Progenitor cell of endocrine pancreas (in vitro differentiated cells): ENCODE measurements around the gene TTLL11. TPM values are rescaled to one million over a fixed set of nuclear protein-coding genes. Genes with fewer than 3 reads are reported as not detected.

Experiments used
- DNase-seq: peaks from one replicate; pipeline ENCODE4 v3.0.0; 2021; ENCODE audit warnings: low spot score; ENCODE audit not compliant: unreplicated experiment
- H3K27ac Mint-ChIP-seq: 2 replicates; pipeline ENCODE4 v1.8.0; 2021; ENCODE audit warnings: mild to moderate bottlenecking, moderate library complexity, mixed read lengths
- H3K27me3 Mint-ChIP-seq: 2 replicates; pipeline ENCODE4 v1.8.0; 2021; ENCODE audit warnings: mixed read lengths
- H3K36me3 Mint-ChIP-seq: 2 replicates; pipeline ENCODE4 v1.8.0; 2022; ENCODE audit warnings: mixed read lengths; ENCODE audit not compliant: insufficient read depth
- H3K4me1 Mint-ChIP-seq: 2 replicates; pipeline ENCODE4 v1.8.0; 2021; ENCODE audit warnings: low read depth, mixed read lengths
- H3K4me3 Mint-ChIP-seq: 2 replicates; pipeline ENCODE4 v1.8.0; 2021; ENCODE audit warnings: low read depth, mild to moderate bottlenecking, moderate library complexity, mixed read lengths
- H3K9me3 Mint-ChIP-seq: 2 replicates; pipeline ENCODE4 v1.8.0; 2021; ENCODE audit warnings: low read depth, mixed read lengths
- total RNA-seq: library from RNA; stranded (reverse); gene quantifications from 2 replicates; pipeline ENCODE4 v1.2.1, GENCODE V29; 2021
- TF ChIP-seq, protein P1 (sequence below): fragments of 200-600 bp; sonication (generic); IDR thresholded peaks from one replicate; pipeline ENCODE4 v1.5.0; 2021; ENCODE audit warnings: antibody characterized with exemption, mild to moderate bottlenecking; ENCODE audit not compliant: unreplicated experiment

TTLL11 gene
- total RNA-seq, 1 donor from 2014 or later = 5.3 TPM

DNA sequence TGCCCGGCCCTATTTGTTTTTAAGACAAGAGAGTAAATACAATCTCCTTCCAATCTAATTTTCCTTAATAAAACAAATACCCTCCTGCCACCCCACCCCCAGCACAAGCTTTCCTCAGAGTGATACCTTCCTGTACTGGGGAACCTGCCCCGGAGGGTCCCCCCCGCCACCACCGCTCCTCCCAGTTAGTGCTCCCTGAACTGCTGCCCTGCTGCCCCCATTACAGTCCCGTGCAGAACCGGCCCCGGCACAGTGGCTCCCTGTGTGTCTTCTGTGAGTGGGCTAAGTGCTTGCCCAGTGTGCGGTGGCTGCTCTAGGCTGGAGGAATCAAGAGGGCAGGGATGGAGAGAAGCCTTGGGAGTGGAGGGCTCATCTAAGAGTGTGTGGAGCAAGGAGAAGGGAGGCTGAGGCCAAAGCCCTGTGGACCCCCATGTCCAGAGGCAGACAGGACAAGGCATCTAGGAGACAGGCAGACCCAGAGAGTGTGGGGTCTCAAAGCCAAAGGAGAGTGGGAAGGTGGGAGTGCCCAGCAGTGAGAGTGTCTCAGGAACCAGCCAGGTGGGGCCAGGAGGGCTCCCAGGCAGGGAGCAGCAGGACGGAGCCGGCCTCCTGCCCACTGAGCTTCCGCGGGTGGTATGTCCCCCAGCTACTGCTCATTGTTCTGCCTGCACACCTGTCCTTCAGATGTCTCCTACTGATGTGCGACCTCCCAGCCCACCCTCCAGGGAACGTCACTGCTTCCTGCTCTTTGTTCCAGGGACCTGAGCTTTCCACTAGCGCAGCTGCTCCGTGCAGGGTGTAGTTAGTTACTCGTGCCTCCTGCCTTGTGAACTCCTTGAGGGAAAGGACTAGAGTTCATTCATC lies 312.7 kb downstream of the TTLL11 start:
- no peak for DNase-seq
- no peaks in the 10 kb centered on the region for H3K9me3 Mint-ChIP-seq
- peaks cover 2% of the 10 kb centered on the region for H3K4me1 Mint-ChIP-seq
- no peak overlapping the region for H3K4me3 Mint-ChIP-seq
- H3K27me3 Mint-ChIP-seq = no peaks in the 10 kb centered on the region
- TF ChIP-seq, protein P1, sequence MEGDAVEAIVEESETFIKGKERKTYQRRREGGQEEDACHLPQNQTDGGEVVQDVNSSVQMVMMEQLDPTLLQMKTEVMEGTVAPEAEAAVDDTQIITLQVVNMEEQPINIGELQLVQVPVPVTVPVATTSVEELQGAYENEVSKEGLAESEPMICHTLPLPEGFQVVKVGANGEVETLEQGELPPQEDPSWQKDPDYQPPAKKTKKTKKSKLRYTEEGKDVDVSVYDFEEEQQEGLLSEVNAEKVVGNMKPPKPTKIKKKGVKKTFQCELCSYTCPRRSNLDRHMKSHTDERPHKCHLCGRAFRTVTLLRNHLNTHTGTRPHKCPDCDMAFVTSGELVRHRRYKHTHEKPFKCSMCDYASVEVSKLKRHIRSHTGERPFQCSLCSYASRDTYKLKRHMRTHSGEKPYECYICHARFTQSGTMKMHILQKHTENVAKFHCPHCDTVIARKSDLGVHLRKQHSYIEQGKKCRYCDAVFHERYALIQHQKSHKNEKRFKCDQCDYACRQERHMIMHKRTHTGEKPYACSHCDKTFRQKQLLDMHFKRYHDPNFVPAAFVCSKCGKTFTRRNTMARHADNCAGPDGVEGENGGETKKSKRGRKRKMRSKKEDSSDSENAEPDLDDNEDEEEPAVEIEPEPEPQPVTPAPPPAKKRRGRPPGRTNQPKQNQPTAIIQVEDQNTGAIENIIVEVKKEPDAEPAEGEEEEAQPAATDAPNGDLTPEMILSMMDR = no peak
- H3K27ac Mint-ChIP-seq = peak overlapping the region; percentile 70
- H3K36me3 Mint-ChIP-seq = peaks cover 38% of the 10 kb centered on the region

GRCh38 chr9:121779381-121780117 lies 313.6 kb downstream of the TTLL11 start:
- DNase-seq = no peak
- Mint-ChIP-seq H3K4me1 (peaks cover 2% of the 10 kb centered on the region), H3K27me3 (no peaks in the 10 kb centered on the region), H3K27ac (no peak overlapping the region), H3K36me3 (peaks cover 43% of the 10 kb centered on the region), H3K9me3 (no peaks in the 10 kb centered on the region), H3K4me3 (no peak overlapping the region)
- TF ChIP-seq, protein P1 = no peak

- Mint-ChIP-seq H3K4me3 (no peak overlapping the region), H3K27ac (no peak overlapping the region)
These were observed 314.6 kb downstream of the TTLL11 start for GRCh38 chr9:121778252-121779225.

DNA sequence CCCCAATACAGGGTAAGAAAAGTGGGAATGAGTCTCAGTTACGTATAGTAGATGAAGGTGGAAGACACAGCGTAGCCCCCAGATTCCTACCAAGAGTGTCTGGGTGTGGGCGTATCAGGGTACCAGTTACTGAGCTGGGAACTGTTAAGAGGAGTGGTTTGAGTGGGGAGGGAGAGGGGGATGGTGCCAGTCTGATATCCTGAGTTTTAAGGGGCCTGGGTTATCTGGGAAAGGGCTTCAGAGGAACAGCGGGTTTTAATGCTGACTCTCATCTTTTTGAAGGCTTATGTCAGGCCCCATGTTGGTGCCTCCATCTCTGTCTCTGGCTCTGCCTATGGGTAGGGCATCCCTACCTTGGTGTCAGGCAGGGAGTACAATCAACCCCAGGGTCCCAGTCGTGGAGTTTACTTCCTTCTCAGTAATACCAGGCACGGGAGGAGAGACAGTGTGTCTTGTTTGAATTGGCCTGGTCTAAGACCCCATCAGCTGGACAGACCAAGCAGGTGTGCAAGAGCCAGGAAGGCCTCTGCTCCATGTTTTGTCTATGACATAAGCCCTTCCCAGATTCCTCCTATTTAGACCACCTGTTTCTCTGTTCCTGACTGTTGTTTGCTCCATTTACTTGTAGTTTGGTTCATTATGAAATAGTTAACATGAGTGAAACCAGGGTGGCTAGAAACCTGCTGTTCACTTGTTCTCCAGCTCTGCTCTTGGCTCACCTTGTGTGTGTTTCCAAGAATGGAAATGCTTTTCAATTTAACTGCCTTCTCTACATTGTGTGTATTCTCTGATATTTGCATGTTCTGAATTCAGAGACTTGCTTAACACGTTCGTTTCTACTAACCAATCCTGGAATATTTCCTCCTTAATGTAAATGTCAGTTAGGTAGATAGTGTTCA lies 316.1 kb downstream of the TTLL11 start:
- DNase-seq = no peak
- Mint-ChIP-seq H3K27me3 (no peaks in the 10 kb centered on the region), H3K36me3 (peaks cover 39% of the 10 kb centered on the region), H3K4me3 (no peak overlapping the region), H3K9me3 (no peaks in the 10 kb centered on the region), H3K27ac (peak overlapping the region; percentile 30), H3K4me1 (peaks cover 2% of the 10 kb centered on the region)
- TF ChIP-seq, protein P1 = no peak

More at GRCh38 chr9:121778252-121779225, 314.6 kb downstream of the TTLL11 start:
- peaks cover 2% of the 10 kb centered on the region for H3K4me1 Mint-ChIP-seq
- H3K36me3 Mint-ChIP-seq = peaks cover 41% of the 10 kb centered on the region
- H3K27me3 Mint-ChIP-seq = no peaks in the 10 kb centered on the region
- DNase-seq = no peak
- TF ChIP-seq, protein P1 = no peak
- no peaks in the 10 kb centered on the region for H3K9me3 Mint-ChIP-seq
